PFSK-1 (cell line): ENCODE measurements around the gene TRPM5.

Source experiments
- FOXP2 ChIP-seq: optimal IDR thresholded peaks from 2 replicates; pipeline ENCODE3; 2011; ENCODE audit warnings: borderline replicate concordance, control low read depth, inconsistent platforms; ENCODE audit not compliant: insufficient read depth; ENCODE audit errors: extremely low read length, extremely low read depth
- POLR2AphosphoS5 ChIP-seq: IDR thresholded peaks from 2 replicates; pipeline ENCODE4 v1.6.1; 2012; ENCODE audit warnings: low read depth, mild to moderate bottlenecking, control low read depth, low read length, moderate library complexity
- TAF1 ChIP-seq: IDR thresholded peaks from 2 replicates; pipeline ENCODE4 v1.6.1; 2012; ENCODE audit warnings: low read length, control low read depth, borderline replicate concordance; ENCODE audit not compliant: insufficient read depth
- TF ChIP-seq, protein P1 (sequence below), 2 experiments: IDR thresholded peaks; 2 replicates each; pipeline versions ENCODE4 v1.6.1 to v1.8.0; 2011 to 2012; ENCODE audit warnings: low read depth in 2 of 2, low read length in 2 of 2, control low read depth in 1 of 2, inconsistent platforms in 1 of 2, mild to moderate bottlenecking in 1 of 2, moderate library complexity in 1 of 2; ENCODE audit not compliant: insufficient read depth in 1 of 2

DNA sequence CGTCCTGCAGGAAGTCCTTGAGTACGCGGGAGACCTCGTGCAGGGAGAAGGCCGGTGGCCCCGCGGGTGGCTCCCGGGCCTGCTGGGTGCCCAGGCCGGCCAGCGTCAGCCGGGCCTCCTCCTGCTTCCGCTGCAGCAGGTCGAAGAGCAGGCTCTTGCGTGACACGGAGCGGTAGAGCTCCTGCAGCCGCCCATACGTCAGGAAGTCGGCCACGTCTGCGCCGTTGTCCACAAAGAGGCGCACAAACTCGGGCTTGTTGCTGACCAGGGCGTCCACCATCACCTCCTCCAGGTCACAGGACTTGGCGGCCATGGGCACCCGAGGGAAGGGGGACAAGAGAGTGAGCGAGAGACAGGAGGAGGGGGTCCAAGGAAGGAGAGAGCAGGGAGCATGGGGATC is 29.1 kb downstream of the TRPM5 start:
- TF ChIP-seq POLR2AphosphoS5 (no peak), TAF1 (no peak), FOXP2 (no peak)
- TF ChIP-seq, protein P1, sequence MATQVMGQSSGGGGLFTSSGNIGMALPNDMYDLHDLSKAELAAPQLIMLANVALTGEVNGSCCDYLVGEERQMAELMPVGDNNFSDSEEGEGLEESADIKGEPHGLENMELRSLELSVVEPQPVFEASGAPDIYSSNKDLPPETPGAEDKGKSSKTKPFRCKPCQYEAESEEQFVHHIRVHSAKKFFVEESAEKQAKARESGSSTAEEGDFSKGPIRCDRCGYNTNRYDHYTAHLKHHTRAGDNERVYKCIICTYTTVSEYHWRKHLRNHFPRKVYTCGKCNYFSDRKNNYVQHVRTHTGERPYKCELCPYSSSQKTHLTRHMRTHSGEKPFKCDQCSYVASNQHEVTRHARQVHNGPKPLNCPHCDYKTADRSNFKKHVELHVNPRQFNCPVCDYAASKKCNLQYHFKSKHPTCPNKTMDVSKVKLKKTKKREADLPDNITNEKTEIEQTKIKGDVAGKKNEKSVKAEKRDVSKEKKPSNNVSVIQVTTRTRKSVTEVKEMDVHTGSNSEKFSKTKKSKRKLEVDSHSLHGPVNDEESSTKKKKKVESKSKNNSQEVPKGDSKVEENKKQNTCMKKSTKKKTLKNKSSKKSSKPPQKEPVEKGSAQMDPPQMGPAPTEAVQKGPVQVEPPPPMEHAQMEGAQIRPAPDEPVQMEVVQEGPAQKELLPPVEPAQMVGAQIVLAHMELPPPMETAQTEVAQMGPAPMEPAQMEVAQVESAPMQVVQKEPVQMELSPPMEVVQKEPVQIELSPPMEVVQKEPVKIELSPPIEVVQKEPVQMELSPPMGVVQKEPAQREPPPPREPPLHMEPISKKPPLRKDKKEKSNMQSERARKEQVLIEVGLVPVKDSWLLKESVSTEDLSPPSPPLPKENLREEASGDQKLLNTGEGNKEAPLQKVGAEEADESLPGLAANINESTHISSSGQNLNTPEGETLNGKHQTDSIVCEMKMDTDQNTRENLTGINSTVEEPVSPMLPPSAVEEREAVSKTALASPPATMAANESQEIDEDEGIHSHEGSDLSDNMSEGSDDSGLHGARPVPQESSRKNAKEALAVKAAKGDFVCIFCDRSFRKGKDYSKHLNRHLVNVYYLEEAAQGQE (IDR thresholded peaks at IDR 0.05; ENCODE audit: insufficient read depth in 1 of 2, low read depth in 2 of 2, low read length in 2 of 2), result no peak
